Prostate gland (tissue), 2 donors: ENCODE data around the gene RIN2. TPM values are rescaled to one million over a fixed set of nuclear protein-coding genes. Genes with fewer than 3 reads are reported as not detected.

ENCODE experiments used
- DNase-seq: peaks from one replicate; pipeline ENCODE4 v3.0.0-alpha.2; 2019; ENCODE audit warnings: low spot score
- H3K27ac ChIP-seq, 2 donors: fragments of 200-600 bp; sonication (generic); 2 replicates each; pipeline ENCODE4 v1.5.1; 2017 to 2019
- H3K27me3 ChIP-seq: fragments of 200-600 bp; sonication (generic); replicated peaks from 2 replicates; pipeline ENCODE4 v1.5.1; 2019; ENCODE audit not compliant: insufficient read depth
- H3K36me3 ChIP-seq, 2 donors: fragments of 200-600 bp; sonication (generic); 1 replicate in 1 of 2; 2 replicates in 1 of 2; pipeline versions ENCODE4 v1.5.1 to v1.8.1; 2017 to 2019
- H3K4me1 ChIP-seq: fragments of 200-600 bp; sonication (generic); replicated peaks from 2 replicates; pipeline ENCODE4 v1.5.1; 2019
- H3K4me3 ChIP-seq, 2 donors: fragments of 200-600 bp; sonication (generic); 2 replicates each; pipeline ENCODE4 v1.5.1; 2017 to 2019
- H3K9me3 ChIP-seq: fragments of 200-600 bp; sonication (generic); 2 replicates; pipeline ENCODE4 v1.5.1; 2017
- CTCF ChIP-seq, 4 experiments: fragments of 200-600 bp in 2 of 4; fragments of 450-650 bp in 2 of 4; sonication (generic) in 2 of 4; IDR thresholded peaks; 1 replicate in 3 of 4; 2 replicates in 1 of 4; pipeline ENCODE4 v1.5.1; 2016 to 2019; ENCODE audit warnings: antibody characterized with exemption in 4 of 4, mild to moderate bottlenecking in 2 of 4, moderate library complexity in 2 of 4
- POLR2A ChIP-seq: fragments of 450-650 bp; IDR thresholded peaks from one replicate; pipeline ENCODE4 v1.6.1; 2016; ENCODE audit warnings: antibody characterized with exemption, mild to moderate bottlenecking
- POLR2AphosphoS5 ChIP-seq: sonication (generic); formaldehyde crosslinking; IDR thresholded peaks from one replicate; pipeline ENCODE4 v1.6.1; 2017; ENCODE audit warnings: antibody characterized with exemption
- WGBS: methylation state at CpG from one replicate; pipeline ENCODE4 v1.1.5; 2018; 5-methylcytosine and 5-hydroxymethylcytosine counted together
- intact Hi-C: fragments of 100-400 bp; cut with DNase I; formaldehyde crosslinking; loops from one replicate; pipeline ENCODE4 v1.14.2; 2022
- total RNA-seq, 2 donors: library from RNA; depleted of rRNA; stranded (reverse); fragments of >200 nt; gene quantifications; one replicate each; pipeline ENCODE4 v1.1.0, GENCODE V29; 2016

The RIN2 gene
- total RNA-seq, 2 donors from 2014 or later = 50.4 to 77.9 TPM

DNA sequence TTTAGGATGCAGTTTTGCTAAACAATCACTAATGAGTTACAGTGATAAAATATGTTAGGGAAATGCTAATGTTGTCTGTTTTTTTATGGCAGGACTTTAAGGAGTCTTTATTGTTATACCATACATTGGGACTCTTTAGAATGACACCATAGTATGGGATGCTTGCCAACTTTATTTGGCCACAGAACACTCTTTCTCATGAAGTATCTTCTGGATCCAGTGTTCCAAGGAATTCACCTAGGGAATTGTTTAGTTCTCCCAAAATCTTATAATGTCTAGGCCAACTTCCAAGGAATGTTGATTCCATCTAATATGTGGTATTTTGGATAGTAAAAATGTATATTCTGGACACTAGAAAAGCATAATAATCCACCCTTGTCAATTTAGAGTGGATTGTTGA lies 3.3 kb downstream of the RIN2 start:
- DNase-seq = no peak
- Histone ChIP-seq H3K36me3 (no peaks in the 10 kb centered on the region), H3K27ac (no peak overlapping the region), H3K4me1 (peaks cover 5% of the 10 kb centered on the region), H3K9me3 (no peaks in the 10 kb centered on the region), H3K27me3 (no peaks in the 10 kb centered on the region), H3K4me3 (no peak overlapping the region)
- intact Hi-C loops = loop anchor here (5.0 kb wide), 1 partner anchor 49 kb away; no protein-coding TSS in a partner anchor
- no peak for TF ChIP-seq POLR2AphosphoS5
- no peak for TF ChIP-seq CTCF (IDR thresholded peaks at IDR 0.05)
- TF ChIP-seq POLR2A = no peak

DNA sequence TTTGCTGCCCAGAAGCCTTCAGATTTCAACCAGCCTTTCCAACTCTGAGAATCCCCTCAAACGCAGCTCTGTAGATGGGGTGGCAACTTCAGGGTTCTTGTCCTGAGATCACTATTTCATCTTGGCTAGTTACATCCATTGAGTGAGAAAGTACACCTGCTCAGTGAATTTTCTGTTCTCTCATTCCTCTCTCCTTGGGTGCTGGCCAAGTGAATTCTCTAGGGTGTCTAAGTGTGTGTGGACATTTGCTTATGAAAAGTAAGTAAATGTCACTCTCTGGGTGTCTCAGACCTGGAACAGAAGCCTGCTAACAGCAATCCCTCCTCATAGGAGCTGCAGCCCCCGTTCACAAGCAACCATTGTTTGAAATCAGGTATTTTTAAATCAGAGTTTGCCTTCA lies 3.8 kb downstream of the RIN2 start:
- intact Hi-C loops = loop anchor here (5.0 kb wide), 1 partner anchor 50 kb away; no protein-coding TSS in a partner anchor
- TF ChIP-seq POLR2AphosphoS5 (no peak), CTCF (IDR thresholded peaks at IDR 0.05) (no peak), POLR2A (no peak)
- Histone ChIP-seq H3K4me1 (peaks cover 2% of the 10 kb centered on the region), H3K36me3 (no peaks in the 10 kb centered on the region), H3K27ac (no peak overlapping the region), H3K4me3 (no peak overlapping the region), H3K9me3 (no peaks in the 10 kb centered on the region), H3K27me3 (no peaks in the 10 kb centered on the region)
- no peak for DNase-seq
- WGBS = 51% methylated on average over 2 of the region's 2 CpGs

DNA sequence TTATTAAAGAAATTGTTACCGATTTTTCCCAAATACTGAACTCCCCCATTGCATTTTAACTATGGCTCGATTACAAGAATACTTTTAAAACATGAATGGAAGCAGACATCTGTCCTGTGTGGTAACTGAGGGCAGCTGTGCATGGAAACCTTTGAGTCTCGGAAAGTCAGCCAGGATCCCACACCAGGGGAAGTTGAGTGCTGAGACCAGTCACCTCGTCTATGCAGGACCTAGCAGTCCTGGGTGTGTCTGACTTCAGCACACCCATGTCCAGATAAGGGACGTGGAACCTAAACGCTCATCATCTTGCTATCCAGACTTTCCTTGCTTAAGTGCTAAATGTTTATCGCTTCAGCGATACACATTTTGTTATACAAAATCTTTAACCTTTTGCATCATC lies 6.1 kb downstream of the RIN2 start:
- H3K4me1 ChIP-seq = no peaks in the 10 kb centered on the region

DNA sequence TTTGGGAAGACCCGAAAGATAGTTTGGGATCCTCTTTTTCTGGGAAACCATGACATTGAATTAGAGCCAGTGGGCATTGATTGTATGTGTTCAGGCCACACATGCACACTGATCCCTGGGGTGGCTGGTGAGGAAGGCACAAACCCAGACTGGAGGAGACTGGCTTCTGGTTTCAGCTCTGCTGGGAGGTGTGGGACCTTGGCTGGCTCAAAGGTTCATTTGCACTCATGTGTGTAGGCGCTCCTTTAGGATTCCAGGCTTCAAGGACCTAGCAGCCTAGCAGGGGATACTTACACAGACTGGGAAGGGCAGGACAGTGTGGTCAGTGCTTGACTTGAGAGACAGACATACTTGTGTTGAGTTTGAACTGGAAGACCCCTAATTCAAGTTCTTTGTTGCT lies 7.2 kb downstream of the RIN2 start:
- 94% methylated on average over 2 of the region's 2 CpGs for WGBS
- Histone ChIP-seq H3K27me3 (no peaks in the 10 kb centered on the region), H3K36me3 (no peaks in the 10 kb centered on the region), H3K4me1 (no peaks in the 10 kb centered on the region), H3K27ac (no peak overlapping the region), H3K4me3 (no peak overlapping the region), H3K9me3 (no peaks in the 10 kb centered on the region)
- TF ChIP-seq CTCF (IDR thresholded peaks at IDR 0.05) (no peak), POLR2A (no peak), POLR2AphosphoS5 (no peak)
- intact Hi-C loops = no loop called here
- DNase-seq = no peak

More for the DNA sequence above, 6.1 kb downstream of the RIN2 start:
- intact Hi-C loops = loop anchor here (5.0 kb wide), 1 partner anchor 52 kb away; no protein-coding TSS in a partner anchor
- Histone ChIP-seq H3K27me3 (no peaks in the 10 kb centered on the region), H3K4me3 (no peak overlapping the region), H3K9me3 (no peaks in the 10 kb centered on the region), H3K27ac (no peak overlapping the region), H3K36me3 (no peaks in the 10 kb centered on the region)
- TF ChIP-seq POLR2A (no peak), POLR2AphosphoS5 (no peak), CTCF (IDR thresholded peaks at IDR 0.05) (no peak)
- WGBS = 71% methylated on average over 8 of the region's 8 CpGs
- no peak for DNase-seq

DNA sequence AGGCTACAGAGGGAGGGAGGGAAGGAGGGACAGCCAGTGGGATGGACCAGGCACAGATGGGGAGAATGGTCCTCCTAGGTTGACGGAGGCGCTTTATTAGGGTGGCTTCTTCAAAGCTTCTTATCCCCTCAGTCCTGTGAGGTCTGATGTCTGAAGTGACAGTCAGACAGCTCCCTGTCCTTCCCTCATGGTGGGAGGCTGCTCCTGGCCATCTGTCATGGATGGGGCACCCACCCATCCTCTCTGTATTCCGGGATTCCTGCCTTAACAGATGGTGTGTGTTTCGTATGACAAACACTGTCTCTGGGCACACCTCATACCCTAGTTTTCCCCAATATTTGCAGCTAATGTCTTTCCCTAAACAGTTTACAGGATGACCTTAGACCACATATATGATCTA lies 7.9 kb downstream of the RIN2 start:
- 91% methylated on average over 4 of the region's 4 CpGs for WGBS
- no peak overlapping the region for H3K27ac ChIP-seq
- DNase-seq = no peak
- H3K9me3 ChIP-seq = no peaks in the 10 kb centered on the region
- no peaks in the 10 kb centered on the region for H3K4me1 ChIP-seq
- H3K36me3 ChIP-seq = no peaks in the 10 kb centered on the region
- TF ChIP-seq POLR2A = no peak
- TF ChIP-seq CTCF (IDR thresholded peaks at IDR 0.05) = no peak
- no peak overlapping the region for H3K4me3 ChIP-seq
- no peaks in the 10 kb centered on the region for H3K27me3 ChIP-seq
- intact Hi-C loops = no loop called here
